CD4-positive, alpha-beta memory T cell (primary cell): ENCODE results near the gene SECISBP2. TPM values are rescaled to one million over a fixed set of nuclear protein-coding genes. Genes with fewer than 3 reads are reported as not detected.
"Not testable (repeated sequence)": the region's sequence is repeated elsewhere in the genome, so short reads cannot be mapped to it uniquely, and the experiment has no call there.

Source experiments
- CTCF ChIA-PET: fragments of 350-600 bp; sonication (Branson Sonifier 250); formaldehyde crosslinking; loops from one replicate; lab custom pipeline; 2021; ENCODE audit warnings: inconsistent platforms; ENCODE audit not compliant: partially characterized antibody; lab: Charles Lee
- POLR2A ChIA-PET: fragments of 350-600 bp; sonication (Branson Sonifier 250); formaldehyde crosslinking; loops from one replicate; lab custom pipeline; 2021; ENCODE audit not compliant: partially characterized antibody; lab: Charles Lee
- DNase-seq, 5 donors: peaks; one replicate each; pipeline versions ENCODE4 v3.0.0 to v3.0.0-alpha.2; 2020 to 2022; ENCODE audit warnings: mixed read lengths in 1 of 5
- H3K27ac ChIP-seq: one replicate; pipeline ENCODE4 v1.7.0; 2013; ENCODE audit warnings: low read depth, low read length
- H3K27me3 ChIP-seq: 2 replicates; pipeline ENCODE4 v1.7.0; 2013; ENCODE audit warnings: mild to moderate bottlenecking, low read length, moderate library complexity; ENCODE audit not compliant: insufficient read depth
- H3K36me3 ChIP-seq: 2 replicates; pipeline ENCODE4 v1.7.0; 2013; ENCODE audit warnings: mild to moderate bottlenecking, low read length, moderate library complexity; ENCODE audit not compliant: insufficient read depth
- H3K4me1 ChIP-seq: 2 replicates; pipeline ENCODE4 v1.7.0; 2013; ENCODE audit warnings: mild to moderate bottlenecking, low read length, moderate library complexity; ENCODE audit not compliant: insufficient read depth
- H3K4me3 ChIP-seq, 2 donors: one replicate each; pipeline ENCODE4 v1.7.0; 2013; ENCODE audit warnings: low read length in 2 of 2, mild to moderate bottlenecking in 1 of 2
- H3K9me3 ChIP-seq, 2 donors: one replicate each; pipeline ENCODE4 v1.7.0; 2013; ENCODE audit warnings: low read length in 2 of 2, control low read depth in 1 of 2; ENCODE audit not compliant: control insufficient read depth in 1 of 2
- H3K27ac Mint-ChIP-seq, 7 donors: one replicate each; pipeline ENCODE4 v1.8.0; 2020 to 2021; ENCODE audit warnings: mixed read lengths in 7 of 7, mild to moderate bottlenecking in 6 of 7, inconsistent platforms in 3 of 7, moderate library complexity in 3 of 7
- H3K27me3 Mint-ChIP-seq, 2 donors: one replicate each; pipeline ENCODE4 v1.8.0; 2020 to 2021; ENCODE audit warnings: mixed read lengths in 2 of 2
- H3K36me3 Mint-ChIP-seq, 2 donors: one replicate each; pipeline ENCODE4 v1.8.0; 2020 to 2021; ENCODE audit warnings: mixed read lengths in 2 of 2, inconsistent platforms in 1 of 2, mild to moderate bottlenecking in 1 of 2
- H3K4me1 Mint-ChIP-seq, 4 donors: one replicate each; pipeline ENCODE4 v1.8.0; 2020 to 2021; ENCODE audit warnings: mixed read lengths in 4 of 4, mild to moderate bottlenecking in 1 of 4
- H3K4me3 Mint-ChIP-seq, 8 donors: one replicate each; pipeline ENCODE4 v1.8.0; 2020 to 2021; ENCODE audit warnings: mixed read lengths in 8 of 8, mild to moderate bottlenecking in 7 of 8, moderate library complexity in 6 of 8, inconsistent platforms in 3 of 8
- H3K9me3 Mint-ChIP-seq, 8 donors: one replicate each; pipeline ENCODE4 v1.8.0; 2020 to 2021; ENCODE audit warnings: mixed read lengths in 8 of 8, mild to moderate bottlenecking in 5 of 8, inconsistent platforms in 3 of 8, moderate library complexity in 1 of 8
- intact Hi-C: fragments of 100-400 bp; cut with micrococcal nuclease; formaldehyde crosslinking; loops from one replicate; pipeline ENCODE4 v1.15.1; 2023
- polyA plus RNA-seq, 2 donors: library from polyadenylated mRNA; unstranded; fragments of 300-500 nt; fragmentation: Illumina TruSeq; gene quantifications; one replicate each; pipeline ENCODE4 v1.2.3, GENCODE V29; 2021
- total RNA-seq, 2 experiments: library from RNA; stranded (reverse); gene quantifications; one replicate each; pipeline ENCODE4 v1.2.3, GENCODE V29; 2021

SECISBP2 gene
- total and polyA plus RNA-seq, 4 experiments from 2014 or later, result 12.5 to 112 (median 59.9) TPM

DNA sequence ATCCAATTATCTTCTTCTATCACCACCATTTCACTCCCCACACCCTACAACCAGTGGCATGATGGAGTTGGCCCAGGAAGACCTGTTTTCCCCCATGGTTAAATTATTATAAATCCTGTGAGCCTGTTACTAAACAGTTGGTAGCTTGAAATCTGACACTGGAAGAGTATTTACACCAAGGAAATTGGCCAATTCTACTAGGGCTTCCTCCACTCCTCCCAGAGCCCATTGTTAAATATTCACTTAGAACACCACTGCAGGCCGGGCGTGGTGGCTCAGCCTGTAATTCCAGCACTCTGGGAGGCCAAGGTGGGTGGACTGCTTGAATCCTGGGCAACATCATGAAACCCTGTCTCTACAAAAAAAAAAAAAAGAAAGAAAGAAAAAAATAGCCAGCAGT, 39.7 kb upstream of the SECISBP2 start:
- Histone ChIP-seq H3K9me3 (peaks cover 0 to 9% of the 10 kb centered on the region in 2 donors), H3K4me1 (peaks cover 23% of the 10 kb centered on the region), H3K27me3 (no peaks in the 10 kb centered on the region), H3K4me3 (no peak overlapping the region), H3K36me3 (no peaks in the 10 kb centered on the region), H3K27ac (no peak overlapping the region)
- no peak for DNase-seq
- CTCF ChIA-PET, result interaction anchor here (0.7 to 1.8 kb wide), 6 partner anchors 9 to 687 kb away, joined by 3 to 7 read pairs (median 4); no protein-coding TSS in a partner anchor
- Mint-ChIP-seq H3K4me3 (peak overlapping the region in 1 of 8 donors; percentile 31), H3K4me1 (peaks cover 18 to 30% (median 23%) of the 10 kb centered on the region in 4 donors), H3K9me3 (peaks cover 2 to 25% (median 19%) of the 10 kb centered on the region in 8 donors), H3K27me3 (peaks cover 1% of the 10 kb centered on the region in 2 donors), H3K27ac (peak overlapping the region in 2 of 7 donors; percentile 13 to 42), H3K36me3 (peaks cover 6 to 11% of the 10 kb centered on the region in 2 donors)
- intact Hi-C loops, result loop anchor here (5.0 kb wide), 1 partner anchor 96 kb away; no protein-coding TSS in a partner anchor
- POLR2A ChIA-PET, result interaction anchor here (1.3 kb wide), 1 partner anchor 32 kb away, joined by 4 read pairs; no protein-coding TSS in a partner anchor

- no peaks in the 10 kb centered on the region for H3K27me3 Mint-ChIP-seq
These were observed 39.1 kb upstream of the SECISBP2 start for GRCh38 chr9:89278997-89279739.

GRCh38 chr9:89281106-89281505, 37.2 kb upstream of the SECISBP2 start:
- no peaks in the 10 kb centered on the region for H3K36me3 ChIP-seq
- no peaks in the 10 kb centered on the region for H3K9me3 ChIP-seq
- intact Hi-C loops, result no loop called here
- H3K27ac Mint-ChIP-seq, result no peak overlapping the region
- no peaks in the 10 kb centered on the region for H3K27me3 Mint-ChIP-seq
- peaks cover 18 to 30% (median 23%) of the 10 kb centered on the region in 4 donors for H3K4me1 Mint-ChIP-seq
- ChIA-PET CTCF (no interaction called here), POLR2A (no interaction called here)
- H3K27ac ChIP-seq, result no peak overlapping the region
- no peaks in the 10 kb centered on the region for H3K27me3 ChIP-seq
- DNase-seq, result no peak
- peaks cover 0 to 10% of the 10 kb centered on the region in 2 donors for H3K36me3 Mint-ChIP-seq
- peaks cover 0 to 6% (median under 1%) of the 10 kb centered on the region in 8 donors for H3K9me3 Mint-ChIP-seq
- peaks cover 23% of the 10 kb centered on the region for H3K4me1 ChIP-seq
- no peak overlapping the region for H3K4me3 Mint-ChIP-seq
- no peak overlapping the region for H3K4me3 ChIP-seq

More at GRCh38 chr9:89278997-89279739, 39.1 kb upstream of the SECISBP2 start:
- no peaks in the 10 kb centered on the region for H3K36me3 ChIP-seq
- no peak overlapping the region for H3K4me3 ChIP-seq
- ChIA-PET POLR2A (interaction anchor here (1.3 kb wide), 1 partner anchor 31 kb away, joined by 4 read pairs; no protein-coding TSS in a partner anchor), CTCF (interaction anchor here (0.7 to 1.8 kb wide), 6 partner anchors 10 to 687 kb away, joined by 3 to 7 read pairs (median 4); no protein-coding TSS in a partner anchor)
- peak overlapping the region in 3 of 8 donors; percentile 4 to 9 (median 5) for H3K4me3 Mint-ChIP-seq
- peaks cover 3 to 14% of the 10 kb centered on the region in 2 donors for H3K36me3 Mint-ChIP-seq
- intact Hi-C loops, result loop anchor here (1.0 to 5.0 kb wide), 2 partner anchors 31 to 97 kb away; no protein-coding TSS in a partner anchor
- DNase-seq, result peak in 4 of 5 donors; percentile 18 to 28 (median 28)
- no peaks in the 10 kb centered on the region for H3K27me3 ChIP-seq
- peaks cover 0 to 19% (median 13%) of the 10 kb centered on the region in 8 donors for H3K9me3 Mint-ChIP-seq
- H3K9me3 ChIP-seq, result peaks cover 0 to 6% of the 10 kb centered on the region in 2 donors
- no peak overlapping the region for H3K27ac Mint-ChIP-seq
- no peak overlapping the region for H3K27ac ChIP-seq
- H3K4me1 Mint-ChIP-seq, result peaks cover 18 to 30% (median 23%) of the 10 kb centered on the region in 4 donors
- H3K4me1 ChIP-seq, result peaks cover 23% of the 10 kb centered on the region

- peak overlapping the region in 6 of 8 donors; percentile 10 to 61 (median 40) for H3K4me3 Mint-ChIP-seq
- DNase-seq, H3K4me3 ChIP-seq, H3K27ac Mint-ChIP-seq, H3K27me3 Mint-ChIP-seq, intact Hi-C loops, H3K36me3 ChIP-seq, H3K27me3 ChIP-seq, H3K9me3 ChIP-seq, H3K27ac ChIP-seq, H3K9me3 Mint-ChIP-seq, H3K36me3 Mint-ChIP-seq: not testable (repeated sequence)
- H3K4me1 Mint-ChIP-seq, result peaks cover 7 to 20% (median 15%) of the 10 kb centered on the region in 4 donors
- POLR2A ChIA-PET, result interaction anchor here (0.6 kb wide), 1 partner anchor 16 kb away, joined by 4 read pairs; no protein-coding TSS in a partner anchor
- CTCF ChIA-PET, result interaction anchor here (1.5 kb wide), 1 partner anchor 311 kb away, joined by 3 read pairs; no protein-coding TSS in a partner anchor
- H3K4me1 ChIP-seq, result peaks cover 15% of the 10 kb centered on the region
These were observed 35.9 kb upstream of the SECISBP2 start for GRCh38 chr9:89282248-89282968.

DNA sequence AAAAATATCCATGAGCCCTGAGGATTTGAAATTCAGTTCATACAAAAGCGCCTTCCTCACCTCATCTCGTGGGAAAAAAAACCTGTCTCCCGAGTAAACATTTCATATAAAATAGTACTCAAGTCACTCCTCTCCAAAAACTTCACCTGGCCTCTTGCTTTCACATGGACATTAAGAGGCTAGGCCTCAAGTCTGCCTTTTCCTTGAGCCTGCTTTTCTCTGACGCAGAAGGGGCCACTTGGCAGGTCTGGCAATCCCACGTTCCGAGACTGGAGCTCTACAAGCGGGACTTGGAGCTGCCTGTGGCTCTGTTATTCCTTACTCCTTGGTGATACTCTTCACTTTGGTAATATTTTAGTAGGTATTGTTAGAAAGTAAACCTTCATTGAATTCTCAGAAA, 34.2 kb upstream of the SECISBP2 start:
- Mint-ChIP-seq H3K4me3 (no peak overlapping the region), H3K27ac (no peak overlapping the region), H3K4me1 (peaks cover 4 to 15% (median 11%) of the 10 kb centered on the region in 4 donors), H3K36me3 (peaks cover 0 to 14% of the 10 kb centered on the region in 2 donors), H3K27me3 (no peaks in the 10 kb centered on the region), H3K9me3 (peaks cover 0 to 2% (median 0%) of the 10 kb centered on the region in 8 donors)
- POLR2A ChIA-PET, result no interaction called here
- Histone ChIP-seq H3K4me3 (no peak overlapping the region), H3K4me1 (peaks cover 5% of the 10 kb centered on the region), H3K27ac (no peak overlapping the region), H3K9me3 (no peaks in the 10 kb centered on the region), H3K27me3 (no peaks in the 10 kb centered on the region), H3K36me3 (no peaks in the 10 kb centered on the region)
- intact Hi-C loops, result no loop called here
- CTCF ChIA-PET, result interaction anchor here (1.5 kb wide), 2 partner anchors 10 to 309 kb away, joined by 3 read pairs; no protein-coding TSS in a partner anchor
- DNase-seq, result no peak

GRCh38 chr9:89291741-89292140, 26.6 kb upstream of the SECISBP2 start:
- CTCF ChIA-PET, result no interaction called here
- POLR2A ChIA-PET, result no interaction called here

More at GRCh38 chr9:89291741-89292140, 26.6 kb upstream of the SECISBP2 start:
- H3K27ac ChIP-seq, result no peak overlapping the region
- no peaks in the 10 kb centered on the region for H3K36me3 ChIP-seq
- H3K9me3 ChIP-seq, result peaks cover 0 to 4% of the 10 kb centered on the region in 2 donors
- H3K27ac Mint-ChIP-seq, result no peak overlapping the region
- peaks cover 0 to 8% of the 10 kb centered on the region in 2 donors for H3K36me3 Mint-ChIP-seq
- H3K4me1 Mint-ChIP-seq, result no peaks in the 10 kb centered on the region
- no peaks in the 10 kb centered on the region for H3K27me3 ChIP-seq
- intact Hi-C loops, result no loop called here
- no peak overlapping the region for H3K4me3 ChIP-seq
- H3K27me3 Mint-ChIP-seq, result peaks cover 0 to 7% of the 10 kb centered on the region in 2 donors
- H3K4me1 ChIP-seq, result no peaks in the 10 kb centered on the region
- no peak for DNase-seq
- H3K4me3 Mint-ChIP-seq, result no peak overlapping the region
- peaks cover 0 to 10% (median 7%) of the 10 kb centered on the region in 8 donors for H3K9me3 Mint-ChIP-seq
